Uterus (tissue), 2 donors: Measurements from ENCODE around the gene EPB41.

ENCODE experiments used
- CTCF ChIP-seq, 4 experiments: fragments of 200-600 bp in 2 of 4; fragments of 450-650 bp in 2 of 4; sonication (generic) in 2 of 4; IDR thresholded peaks; one replicate each; pipeline ENCODE4 v1.5.1; 2016 to 2019; ENCODE audit warnings: antibody characterized with exemption in 4 of 4, mild to moderate bottlenecking in 2 of 4, moderate library complexity in 1 of 4
- POLR2A ChIP-seq, 2 donors: fragments of 450-650 bp; IDR thresholded peaks; one replicate each; pipeline ENCODE4 v1.6.1; 2016; ENCODE audit warnings: antibody characterized with exemption in 2 of 2, mild to moderate bottlenecking in 1 of 2, moderate library complexity in 1 of 2

DNA sequence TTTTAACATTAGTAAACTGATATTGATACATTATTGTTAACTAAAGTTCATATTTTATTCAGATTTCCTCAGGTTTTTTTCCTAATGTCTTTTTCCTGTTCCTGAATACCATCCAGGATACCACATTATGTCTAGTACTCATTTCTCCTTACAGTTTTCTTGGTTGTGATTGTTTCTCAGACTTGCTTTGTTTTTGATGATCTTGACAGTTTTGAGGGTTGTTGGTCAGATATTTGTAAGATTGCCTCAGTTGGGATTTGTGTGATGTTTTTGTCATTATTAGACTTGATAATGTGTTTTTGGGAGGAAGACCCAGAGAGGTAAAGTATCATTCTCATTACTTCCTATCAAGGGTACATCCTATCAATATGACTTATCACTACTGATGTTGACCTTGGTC lies 19.5 kb downstream of the EPB41 start:
- TF ChIP-seq CTCF (IDR thresholded peaks at IDR 0.05) (no peak), POLR2A (IDR thresholded peaks at IDR 0.05) (no peak)
